AG08396 (cell line): Measurements from ENCODE around the gene TMEM198.

Experiments
- DNase-seq: peaks from one replicate; pipeline ENCODE4 v3.0.0; 2012; ENCODE audit warnings: low spot score, mixed read lengths

TMEM198 gene

GRCh38 chr2:219526320-219527075 is 17.3 kb upstream of the TMEM198 start:
- DNase-seq, result no peak

- no peak for DNase-seq
Measured at GRCh38 chr2:219527076-219527394, 16.8 kb upstream of the TMEM198 start.

GRCh38 chr2:219527472-219527871 is 16.4 kb upstream of the TMEM198 start:
- no peak for DNase-seq

GRCh38 chr2:219530048-219530963 is 13.5 kb upstream of the TMEM198 start:
- peak; percentile 94 for DNase-seq

- no peak for DNase-seq
Measured at GRCh38 chr2:219531639-219532377, 12.0 kb upstream of the TMEM198 start.

- no peak for DNase-seq
Measured at GRCh38 chr2:219532378-219532649, 11.5 kb upstream of the TMEM198 start.

GRCh38 chr2:219533930-219534661 is 9.7 kb upstream of the TMEM198 start:
- no peak for DNase-seq

GRCh38 chr2:219536425-219536824 is 7.4 kb upstream of the TMEM198 start:
- no peak for DNase-seq

GRCh38 chr2:219536967-219537366 is 6.9 kb upstream of the TMEM198 start:
- DNase-seq, result no peak

GRCh38 chr2:219537657-219538488 is 6.0 kb upstream of the TMEM198 start:
- no peak for DNase-seq

- no peak for DNase-seq
Measured at GRCh38 chr2:219538504-219538951, 5.3 kb upstream of the TMEM198 start.

- DNase-seq, result no peak
Measured at GRCh38 chr2:219538956-219539788, 4.7 kb upstream of the TMEM198 start.

GRCh38 chr2:219539926-219540678 is 3.7 kb upstream of the TMEM198 start:
- no peak for DNase-seq

GRCh38 chr2:219540784-219541504 is 2.9 kb upstream of the TMEM198 start:
- DNase-seq, result no peak

- peak; percentile 61 for DNase-seq
Measured at GRCh38 chr2:219541611-219542180, 2.1 kb upstream of the TMEM198 start.

GRCh38 chr2:219542931-219543595 is 765 bp upstream of the TMEM198 start:
- peak; percentile 73 for DNase-seq

- DNase-seq, result no peak
Measured at GRCh38 chr2:219544567-219544966, 739 bp downstream of the TMEM198 start.
